CD14-positive monocyte (primary cell): ENCODE data around the gene TTC39B. TPM values are rescaled to one million over a fixed set of nuclear protein-coding genes. Genes with fewer than 3 reads are reported as not detected.

Experiments used
- DNase-seq, 3 donors: peaks; one replicate each; pipeline ENCODE4 v3.0.0-alpha.2; 2011 to 2022
- H2AFZ ChIP-seq: 2 replicates; pipeline ENCODE4 v1.6.0; 2012; ENCODE audit warnings: mild to moderate bottlenecking, low read depth, low read length, inconsistent platforms; ENCODE audit not compliant: insufficient read depth, poor library complexity, severe bottlenecking
- H3K27ac ChIP-seq, 2 donors: 1 replicate in 1 of 2; 2 replicates in 1 of 2; pipeline ENCODE4 v1.5.1; 2012 to 2013; ENCODE audit warnings: low read length in 2 of 2, control low read depth in 1 of 2, inconsistent platforms in 1 of 2, low read depth in 1 of 2, mild to moderate bottlenecking in 1 of 2
- H3K27me3 ChIP-seq, 2 donors: one replicate each; pipeline versions ENCODE4 v1.6.0 to v1.6.1; 2011 to 2013; ENCODE audit warnings: low read length in 2 of 2; ENCODE audit not compliant: control insufficient read depth in 2 of 2, insufficient read depth in 2 of 2
- H3K36me3 ChIP-seq, 2 donors: replicated peaks in 1 of 2; 1 replicate in 1 of 2; 2 replicates in 1 of 2; pipeline versions ENCODE4 v1.5.1 to v1.6.1; 2012 to 2013; ENCODE audit warnings: low read length in 2 of 2, control low read depth in 1 of 2, inconsistent platforms in 1 of 2, mild to moderate bottlenecking in 1 of 2; ENCODE audit not compliant: insufficient read depth in 2 of 2, control insufficient read depth in 1 of 2
- H3K4me1 ChIP-seq, 2 donors: 1 replicate in 1 of 2; 2 replicates in 1 of 2; pipeline versions ENCODE4 v1.5.1 to v1.6.1; 2012 to 2013; ENCODE audit warnings: low read length in 2 of 2, control low read depth in 1 of 2, inconsistent platforms in 1 of 2, mild to moderate bottlenecking in 1 of 2, moderate library complexity in 1 of 2; ENCODE audit not compliant: insufficient read depth in 2 of 2, control insufficient read depth in 1 of 2
- H3K4me2 ChIP-seq: replicated peaks from 2 replicates; pipeline ENCODE3; 2012; ENCODE audit warnings: low read length, moderate library complexity, mild to moderate bottlenecking; ENCODE audit not compliant: poor library complexity, severe bottlenecking; ENCODE audit errors: extremely low read depth
- H3K4me3 ChIP-seq, 3 experiments: fragments of 200-600 bp in 1 of 3; sonication (generic) in 1 of 3; replicated peaks in 1 of 3; 1 replicate in 2 of 3; 2 replicates in 1 of 3; pipeline ENCODE4 v1.5.1; 2011 to 2013; ENCODE audit warnings: low read length in 3 of 3, mild to moderate bottlenecking in 3 of 3, control low read depth in 2 of 3, low read depth in 2 of 3, inconsistent platforms in 1 of 3, moderate library complexity in 1 of 3
- H3K79me2 ChIP-seq: 2 replicates; pipeline ENCODE4 v1.6.0; 2012; ENCODE audit warnings: mild to moderate bottlenecking, control low read depth, inconsistent platforms, low read length, moderate library complexity; ENCODE audit not compliant: insufficient read depth
- H3K9ac ChIP-seq: 2 replicates; pipeline ENCODE4 v1.6.0; 2017; ENCODE audit warnings: low read length, mild to moderate bottlenecking; ENCODE audit not compliant: insufficient read depth, poor library complexity, severe bottlenecking
- H3K9me3 ChIP-seq, 2 donors: replicated peaks in 1 of 2; 1 replicate in 1 of 2; 2 replicates in 1 of 2; pipeline versions ENCODE4 v1.5.1 to v1.6.1; 2012 to 2013; ENCODE audit warnings: low read length in 2 of 2, control low read depth in 1 of 2; ENCODE audit not compliant: control insufficient read depth in 1 of 2, insufficient read depth in 1 of 2
- H4K20me1 ChIP-seq: 2 replicates; pipeline ENCODE4 v1.6.0; 2012; ENCODE audit warnings: mild to moderate bottlenecking, low read length, control low read depth, moderate library complexity; ENCODE audit not compliant: insufficient read depth
- H3K27ac Mint-ChIP-seq, 7 donors: one replicate each; pipeline ENCODE4 v1.8.0; 2020; ENCODE audit warnings: mild to moderate bottlenecking in 7 of 7, mixed read lengths in 7 of 7, moderate library complexity in 6 of 7, inconsistent platforms in 2 of 7
- H3K27me3 Mint-ChIP-seq, 3 donors: one replicate each; pipeline ENCODE4 v1.8.0; 2021 to 2022; ENCODE audit warnings: low read depth in 3 of 3, mild to moderate bottlenecking in 3 of 3, mixed read lengths in 3 of 3, moderate library complexity in 3 of 3, inconsistent platforms in 1 of 3
- H3K36me3 Mint-ChIP-seq, 2 donors: one replicate each; pipeline ENCODE4 v1.8.0; 2020; ENCODE audit warnings: mixed read lengths in 2 of 2, inconsistent platforms in 1 of 2, mild to moderate bottlenecking in 1 of 2
- H3K4me1 Mint-ChIP-seq: one replicate; pipeline ENCODE4 v1.8.0; 2020; ENCODE audit warnings: mild to moderate bottlenecking, mixed read lengths
- H3K4me3 Mint-ChIP-seq, 2 donors: one replicate each; pipeline ENCODE4 v1.8.0; 2020; ENCODE audit warnings: mild to moderate bottlenecking in 2 of 2, mixed read lengths in 2 of 2, moderate library complexity in 1 of 2
- H3K9me3 Mint-ChIP-seq, 7 donors: one replicate each; pipeline ENCODE4 v1.8.0; 2020 to 2022; ENCODE audit warnings: mixed read lengths in 7 of 7, mild to moderate bottlenecking in 6 of 7, moderate library complexity in 6 of 7, inconsistent platforms in 2 of 7
- CTCF ChIP-seq: fragments of 200-600 bp; IDR thresholded peaks from one replicate; pipeline ENCODE4 v1.8.0; 2022; ENCODE audit warnings: antibody characterized with exemption, mild to moderate bottlenecking
- WGBS: methylation state at CpG from one replicate; pipeline ENCODE4 v1.1.5; 2013; ENCODE audit warnings: missing lambda C conversion rate; ENCODE audit not compliant: insufficient coverage; 5-methylcytosine and 5-hydroxymethylcytosine counted together
- intact Hi-C, 2 donors: fragments of 100-400 bp; cut with micrococcal nuclease; formaldehyde crosslinking; loops; one replicate each; pipeline versions ENCODE4 v1.15.0 to v1.15.1; 2023
- polyA plus RNA-seq, 3 donors: library from polyadenylated mRNA; depleted of rRNA in 1 of 3; unstranded in 2 of 3; stranded (reverse) in 1 of 3; fragments of 300-500 nt in 2 of 3; fragments of >200 nt in 1 of 3; fragmentation: Illumina TruSeq in 2 of 3; gene quantifications; 1 replicate in 2 of 3; 2 replicates in 1 of 3; pipeline ENCODE4 v1.2.3, GENCODE V29; 2012 to 2021

The TTC39B gene
- polyA plus RNA-seq, 3 donors = 0.87 to 5.3 (median 3.1) TPM

GRCh38 chr9:15280647-15281046 is 26.4 kb downstream of the TTC39B start:
- Mint-ChIP-seq H3K36me3 (no peaks in the 10 kb centered on the region), H3K27ac (no peak overlapping the region), H3K9me3 (peaks cover 0 to 6% (median 0%) of the 10 kb centered on the region in 7 donors), H3K4me3 (no peak overlapping the region), H3K27me3 (peaks cover 0 to 3% (median 0%) of the 10 kb centered on the region in 3 donors), H3K4me1 (peaks cover 7% of the 10 kb centered on the region)
- Histone ChIP-seq H3K9ac (no peak overlapping the region), H2AFZ (no peak overlapping the region), H3K36me3 (no peaks in the 10 kb centered on the region), H3K79me2 (no peaks in the 10 kb centered on the region), H3K27ac (no peak overlapping the region), H3K9me3 (no peaks in the 10 kb centered on the region), H3K4me2 (no peak overlapping the region), H3K4me3 (no peak overlapping the region), H3K27me3 (no peaks in the 10 kb centered on the region), H4K20me1 (no peaks in the 10 kb centered on the region), H3K4me1 (no peaks in the 10 kb centered on the region)
- WGBS = 100% methylated on average over 1 of the region's 3 CpGs
- no peak for DNase-seq
- intact Hi-C loops = no loop called here
- no peak for TF ChIP-seq CTCF

GRCh38 chr9:15278839-15279238 is 28.2 kb downstream of the TTC39B start:
- Histone ChIP-seq H3K9ac (no peak overlapping the region), H3K9me3 (no peaks in the 10 kb centered on the region), H3K79me2 (no peaks in the 10 kb centered on the region), H3K36me3 (no peaks in the 10 kb centered on the region), H3K4me3 (no peak overlapping the region), H3K27me3 (no peaks in the 10 kb centered on the region), H4K20me1 (no peaks in the 10 kb centered on the region), H3K27ac (no peak overlapping the region), H3K4me2 (no peak overlapping the region), H2AFZ (no peak overlapping the region), H3K4me1 (no peaks in the 10 kb centered on the region)
- H3K36me3 Mint-ChIP-seq = no peaks in the 10 kb centered on the region
- intact Hi-C loops = loop anchor here (5.0 to 10.0 kb wide), 2 partner anchors 326 to 328 kb away; no protein-coding TSS in a partner anchor
- peaks cover 7% of the 10 kb centered on the region for H3K4me1 Mint-ChIP-seq
- peaks cover 0 to 3% (median 0%) of the 10 kb centered on the region in 3 donors for H3K27me3 Mint-ChIP-seq
- no peak overlapping the region for H3K27ac Mint-ChIP-seq
- no peaks in the 10 kb centered on the region for H3K9me3 Mint-ChIP-seq
- TF ChIP-seq CTCF = no peak
- DNase-seq = no peak
- H3K4me3 Mint-ChIP-seq = no peak overlapping the region
